HG03280 (cell line): ENCODE results near the gene MARVELD1.
A peak's percentile ranks its signal among the peaks of the same experiment; 100 is the strongest.
"Not testable (repeated sequence)": the region's sequence is repeated elsewhere in the genome, so short reads cannot be mapped to it uniquely, and the experiment has no call there.

Experiments used
- ATAC-seq: cut with Tn5 transposase; IDR thresholded peaks from one replicate; pipeline ENCODE4 v1.9.1; 2021; ENCODE audit warnings: mild to moderate bottlenecking, moderate library complexity; ENCODE audit not compliant: unreplicated experiment

MARVELD1 gene

GRCh38 chr10:97689559-97690020 lies 23.9 kb upstream of the MARVELD1 start:
- ATAC-seq, result no peak

- no peak for ATAC-seq
Observed at GRCh38 chr10:97690133-97690532, 23.4 kb upstream of the MARVELD1 start.

DNA sequence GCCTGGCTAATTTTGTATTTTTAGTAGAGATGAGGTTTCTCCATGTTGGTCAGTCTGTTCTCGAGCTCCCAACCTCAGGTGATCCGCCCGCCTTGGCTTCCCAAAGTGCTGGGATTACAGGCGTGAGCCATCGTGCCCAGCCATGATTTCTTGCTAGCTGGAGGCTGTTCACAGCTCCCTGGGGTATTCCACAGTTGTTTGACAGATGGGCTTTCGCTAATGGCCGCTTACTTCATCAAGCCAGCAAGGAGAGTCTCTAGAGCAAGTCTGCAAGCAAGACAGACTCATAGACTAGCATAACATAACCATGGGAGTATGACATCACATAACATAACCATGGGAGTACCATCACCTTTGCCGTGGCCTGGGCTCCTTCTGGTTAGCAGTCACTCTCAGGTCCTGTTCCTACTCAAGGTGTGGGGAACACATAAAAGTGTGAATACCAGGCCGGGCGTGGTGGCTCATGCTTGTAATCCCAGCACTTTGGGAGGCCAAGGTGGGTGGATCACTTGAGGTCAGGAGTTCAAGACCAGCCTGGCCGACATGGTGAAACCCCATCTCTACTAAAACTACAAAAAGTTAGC lies 15.4 kb upstream of the MARVELD1 start:
- not testable (repeated sequence) for ATAC-seq

DNA sequence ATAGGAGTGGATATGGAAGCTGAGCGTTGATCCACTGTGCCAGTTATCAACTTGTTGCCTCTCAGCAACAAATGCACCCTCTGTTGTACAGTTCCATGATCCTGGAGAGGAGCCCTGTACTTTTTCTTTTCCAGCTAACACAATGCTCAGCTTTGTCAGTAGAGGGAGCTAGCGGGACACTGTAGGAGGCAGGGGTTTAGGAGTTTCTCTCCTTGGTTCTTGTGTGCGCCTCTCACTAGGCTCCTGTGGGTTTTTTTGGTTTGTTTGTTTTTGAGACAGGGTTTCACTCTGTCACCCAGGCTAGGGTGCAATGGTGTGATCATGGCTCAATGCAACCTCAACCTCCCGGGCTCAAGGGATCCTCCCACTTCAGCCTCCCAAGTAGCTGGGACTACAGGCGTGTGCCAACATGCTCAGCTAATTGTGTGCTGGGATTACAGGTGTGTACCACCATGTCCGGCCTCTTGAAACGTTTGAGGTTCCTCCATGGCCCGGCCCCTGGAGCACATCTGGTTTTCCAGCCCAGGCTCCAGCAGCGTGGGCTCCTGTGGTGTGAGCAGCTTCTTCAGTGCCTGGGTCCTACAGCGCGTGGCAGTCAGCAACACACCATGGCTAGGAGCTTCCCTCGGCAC lies 12.0 kb upstream of the MARVELD1 start:
- ATAC-seq, result peak; percentile 78

- ATAC-seq, result no peak
Observed at GRCh38 chr10:97703398-97704067, 10.0 kb upstream of the MARVELD1 start.

GRCh38 chr10:97704341-97704740 lies 9.2 kb upstream of the MARVELD1 start:
- ATAC-seq, result no peak

DNA sequence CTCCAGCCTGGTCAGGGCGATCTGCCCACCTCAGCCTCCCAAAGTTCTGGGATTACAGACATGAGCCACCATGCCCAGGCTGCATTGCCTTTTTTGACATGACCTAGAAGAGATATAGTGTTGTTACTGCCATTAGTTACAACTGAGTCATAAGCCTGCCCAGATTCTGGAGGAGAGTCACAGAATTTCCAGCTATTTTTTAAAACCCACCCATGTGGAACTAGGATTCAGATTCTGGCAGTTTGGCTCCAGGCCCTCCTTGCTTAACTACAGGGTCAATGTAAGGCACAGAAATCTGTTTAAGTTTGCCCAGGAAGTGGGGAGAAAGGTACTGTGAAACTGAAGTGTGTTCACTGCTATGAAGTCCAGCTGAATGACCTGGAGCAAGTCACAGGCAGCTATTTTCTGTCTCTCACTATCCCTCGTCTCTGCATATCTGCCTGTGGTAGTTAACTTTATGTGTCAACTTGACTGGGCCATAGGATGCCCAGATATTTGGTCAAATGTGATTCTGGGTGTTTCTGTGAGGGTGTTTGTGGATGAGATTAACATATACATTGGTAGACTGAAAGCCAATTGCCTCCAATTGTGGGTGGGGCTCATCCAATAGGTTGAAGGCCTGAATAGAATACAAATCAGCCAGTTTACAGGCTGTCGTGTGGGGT lies 8.4 kb upstream of the MARVELD1 start:
- ATAC-seq, result no peak

DNA sequence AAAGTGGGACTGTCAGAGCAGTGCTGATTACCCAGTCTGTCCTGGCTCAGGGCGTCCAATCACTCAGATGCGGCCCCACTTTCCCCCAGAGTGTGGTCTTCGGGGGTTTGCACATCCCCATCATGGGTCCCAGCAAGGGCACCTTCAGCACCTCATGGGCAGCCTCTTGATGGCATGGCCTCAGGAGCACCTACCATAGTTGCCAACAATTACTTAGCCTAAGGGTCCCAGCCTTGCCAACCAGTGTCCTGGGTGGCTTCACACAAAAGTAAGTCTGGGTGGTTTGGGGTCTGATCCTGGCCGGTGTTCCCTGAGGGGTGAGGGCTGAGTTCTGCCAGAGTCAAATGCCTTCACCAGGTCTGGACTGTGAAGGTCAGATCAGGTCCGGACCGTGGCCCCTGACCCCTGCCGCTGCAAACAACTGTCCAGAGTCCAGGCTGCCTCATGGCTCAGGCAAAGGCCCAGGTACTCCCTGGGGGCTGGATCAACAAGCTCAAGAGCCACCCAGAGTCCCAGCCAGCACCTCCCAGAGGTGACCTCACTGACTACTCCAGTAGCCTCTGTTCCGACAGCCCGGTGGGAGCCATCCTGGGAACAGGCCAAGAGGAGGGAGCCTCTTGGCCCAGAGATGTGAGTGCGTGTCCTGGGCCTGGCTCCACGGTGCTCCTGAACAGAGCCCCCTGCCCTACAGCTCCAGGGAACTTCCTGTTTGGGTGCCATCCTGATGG lies 6.2 kb upstream of the MARVELD1 start:
- no peak for ATAC-seq

- no peak for ATAC-seq
Observed at GRCh38 chr10:97708167-97708566, 5.4 kb upstream of the MARVELD1 start.

- ATAC-seq, result no peak
Observed at GRCh38 chr10:97708976-97709946, 4.3 kb upstream of the MARVELD1 start.

- no peak for ATAC-seq
Observed at GRCh38 chr10:97711640-97712572, 1.6 kb upstream of the MARVELD1 start.

GRCh38 chr10:97713826-97714400 lies 383 bp downstream of the MARVELD1 start:
- ATAC-seq, result peak; percentile 71

DNA sequence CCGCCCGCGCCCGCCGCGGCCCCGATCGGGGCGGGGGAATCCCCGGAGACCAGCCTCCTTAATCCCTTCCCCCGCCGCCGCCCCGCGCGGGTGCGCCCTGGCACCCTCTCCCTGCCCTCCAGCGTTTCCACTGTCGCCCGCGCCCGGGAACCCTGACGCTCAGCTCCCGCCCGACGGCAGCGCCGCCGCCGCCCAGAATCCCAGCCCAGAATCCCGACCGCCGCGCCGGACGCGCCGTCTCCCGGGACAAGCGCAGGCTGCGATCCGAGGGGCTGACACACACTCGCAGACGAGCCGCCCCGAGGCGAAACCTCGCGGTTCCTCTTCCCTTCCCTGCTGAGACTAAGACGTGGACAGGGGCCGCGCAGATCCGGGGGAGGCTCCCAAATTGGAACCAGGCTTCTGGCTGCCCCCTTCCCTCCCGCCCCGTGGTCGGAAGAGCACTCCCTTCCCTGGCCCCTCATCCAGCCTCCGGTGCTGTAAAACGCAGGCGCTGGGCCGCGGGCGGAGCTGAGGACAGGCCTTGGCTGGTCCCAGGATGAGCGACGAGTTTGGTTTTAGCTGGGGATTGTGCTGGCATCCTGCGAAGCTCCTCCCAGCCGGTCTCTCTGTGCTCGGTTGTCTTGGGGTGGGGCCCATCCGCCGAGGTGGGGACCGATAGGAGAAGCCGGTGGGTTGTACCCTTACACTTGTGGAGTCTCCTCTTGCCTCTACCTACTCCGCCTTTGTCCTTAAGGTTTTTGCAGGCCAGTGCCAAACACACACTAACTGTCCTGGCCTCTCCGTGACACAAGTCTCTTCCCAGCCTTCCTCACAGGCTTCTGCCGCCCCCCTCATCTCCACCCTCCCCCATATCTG lies 1.1 kb downstream of the MARVELD1 start:
- ATAC-seq, result peak; percentile 41

GRCh38 chr10:97715259-97715874 lies 1.8 kb downstream of the MARVELD1 start:
- no peak for ATAC-seq

DNA sequence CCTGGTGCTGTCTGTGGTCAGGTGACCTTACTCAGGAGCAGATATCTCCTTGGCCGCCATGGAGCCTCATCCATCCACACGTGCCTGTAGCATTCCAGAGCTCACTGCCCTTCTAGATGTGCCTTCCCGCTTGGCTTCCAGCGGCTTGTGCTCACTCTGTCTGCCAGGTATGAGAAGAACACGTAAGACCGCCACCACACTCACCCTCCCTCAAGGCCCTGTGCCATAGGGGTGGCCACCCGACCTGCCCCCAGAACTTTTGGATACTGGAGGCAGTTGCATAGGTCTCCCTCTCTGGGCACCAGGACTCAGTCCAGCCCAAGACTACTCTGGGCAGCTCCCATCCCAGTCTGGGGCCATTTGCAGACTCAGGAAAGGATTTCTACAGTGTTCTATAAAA lies 4.1 kb downstream of the MARVELD1 start:
- ATAC-seq, result no peak

GRCh38 chr10:97718178-97718577 lies 4.6 kb downstream of the MARVELD1 start:
- ATAC-seq, result no peak

DNA sequence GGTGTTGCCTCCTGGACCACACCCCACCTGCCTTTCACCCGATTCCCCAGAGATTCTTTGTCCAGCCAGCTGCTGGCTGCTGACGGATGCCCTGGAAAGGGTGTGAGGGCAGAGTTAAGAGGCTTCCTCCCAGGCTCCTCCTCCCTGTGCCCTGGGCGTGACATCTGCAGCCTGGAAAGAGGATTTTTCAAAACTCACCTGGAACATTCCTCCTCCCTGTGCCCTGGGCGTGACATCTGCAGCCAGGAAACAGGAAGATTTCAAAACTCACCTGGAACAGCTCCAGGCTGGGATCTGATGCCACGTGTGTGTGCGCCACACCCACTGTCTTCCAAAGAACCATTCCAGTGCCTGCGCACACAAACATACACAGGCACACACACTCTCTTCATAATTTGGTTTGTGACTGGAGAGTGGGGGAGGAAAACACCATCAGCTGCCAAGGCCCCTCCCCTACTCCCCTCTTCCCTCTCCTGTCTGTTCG lies 5.2 kb downstream of the MARVELD1 start:
- no peak for ATAC-seq
